Mesenchymal stem cell (in vitro differentiated cells and primary cell): ENCODE data around the gene TCF7L1.
"Not testable (repeated sequence)": the region's sequence is repeated elsewhere in the genome, so short reads cannot be mapped to it uniquely, and the experiment has no call there.

Experiments used
- DNase-seq: peaks from one replicate; pipeline ENCODE4 v3.0.0-alpha.2; 2013
- H2AFZ ChIP-seq: one replicate; pipeline ENCODE4 v1.6.1; 2013; ENCODE audit warnings: low read depth, mild to moderate bottlenecking, control low read depth, inconsistent platforms, low read length, moderate library complexity
- H2AK5ac ChIP-seq: 2 replicates; pipeline ENCODE4 v1.6.1; 2013; ENCODE audit warnings: low read length, moderate library complexity, mild to moderate bottlenecking, inconsistent platforms; ENCODE audit not compliant: severe bottlenecking
- H2BK120ac ChIP-seq: one replicate; pipeline ENCODE4 v1.6.1; 2013; ENCODE audit warnings: low read depth, mild to moderate bottlenecking, inconsistent platforms, low read length, moderate library complexity
- H2BK12ac ChIP-seq, 2 experiments: one replicate each; pipeline ENCODE4 v1.6.1; 2013; ENCODE audit warnings: inconsistent platforms in 2 of 2, low read length in 2 of 2, mild to moderate bottlenecking in 2 of 2, moderate library complexity in 2 of 2, control low read depth in 1 of 2
- H2BK15ac ChIP-seq: one replicate; pipeline ENCODE4 v1.6.1; 2013; ENCODE audit warnings: mild to moderate bottlenecking, low read depth, inconsistent platforms; ENCODE audit not compliant: poor library complexity, severe bottlenecking
- H2BK5ac ChIP-seq: 2 replicates; pipeline ENCODE4 v1.6.1; 2013; ENCODE audit warnings: low read depth, mild to moderate bottlenecking, low read length, control low read depth, inconsistent platforms; ENCODE audit not compliant: poor library complexity, severe bottlenecking
- H3K14ac ChIP-seq, 2 experiments: one replicate each; pipeline ENCODE4 v1.6.1; 2013; ENCODE audit warnings: inconsistent platforms in 2 of 2, low read length in 2 of 2, control low read depth in 1 of 2, mild to moderate bottlenecking in 1 of 2, moderate library complexity in 1 of 2
- H3K18ac ChIP-seq, 2 experiments: one replicate each; pipeline ENCODE4 v1.6.1; 2013; ENCODE audit warnings: inconsistent platforms in 2 of 2, low read length in 2 of 2, control low read depth in 1 of 2, low read depth in 1 of 2, mild to moderate bottlenecking in 1 of 2
- H3K23ac ChIP-seq, 2 experiments: one replicate each; pipeline ENCODE4 v1.6.1; 2013; ENCODE audit warnings: inconsistent platforms in 2 of 2, low read length in 2 of 2, mild to moderate bottlenecking in 2 of 2, moderate library complexity in 2 of 2, control low read depth in 1 of 2
- H3K27ac ChIP-seq: 2 replicates; pipeline ENCODE4 v1.5.1; 2013; ENCODE audit warnings: mild to moderate bottlenecking, moderate library complexity, low read length, control low read depth, inconsistent platforms; ENCODE audit not compliant: poor library complexity, severe bottlenecking
- H3K27me3 ChIP-seq, 2 experiments: 2 replicates each; pipeline versions ENCODE4 v1.6.1 to v1.7.0; 2013; ENCODE audit warnings: low read length in 2 of 2, mild to moderate bottlenecking in 2 of 2, moderate library complexity in 2 of 2, control low read depth in 1 of 2, inconsistent platforms in 1 of 2; ENCODE audit not compliant: control insufficient read depth in 1 of 2, insufficient read depth in 1 of 2
- H3K36me3 ChIP-seq, 2 experiments: 2 replicates each; pipeline versions ENCODE4 v1.6.1 to v1.7.0; 2013; ENCODE audit warnings: low read length in 2 of 2, control low read depth in 1 of 2, inconsistent platforms in 1 of 2, low read depth in 1 of 2, mild to moderate bottlenecking in 1 of 2; ENCODE audit not compliant: insufficient read depth in 2 of 2, control insufficient read depth in 1 of 2
- H3K4ac ChIP-seq, 2 experiments: one replicate each; pipeline ENCODE4 v1.6.1; 2013; ENCODE audit warnings: inconsistent platforms in 2 of 2, low read length in 2 of 2, mild to moderate bottlenecking in 2 of 2, moderate library complexity in 2 of 2, control low read depth in 1 of 2, low read depth in 1 of 2
- H3K4me1 ChIP-seq: 2 replicates; pipeline ENCODE4 v1.6.1; 2013; ENCODE audit warnings: low read depth, low read length, control low read depth; ENCODE audit not compliant: control insufficient read depth, insufficient read depth
- H3K4me2 ChIP-seq: 2 replicates; pipeline ENCODE4 v1.6.1; 2013; ENCODE audit warnings: low read length, mild to moderate bottlenecking, inconsistent platforms; ENCODE audit not compliant: poor library complexity, severe bottlenecking
- H3K4me3 ChIP-seq, 2 experiments: 2 replicates each; pipeline versions ENCODE4 v1.5.1 to v1.7.0; 2013; ENCODE audit warnings: low read length in 2 of 2, mild to moderate bottlenecking in 2 of 2, control low read depth in 1 of 2, low read depth in 1 of 2; ENCODE audit not compliant: insufficient read depth in 1 of 2
- H3K79me1 ChIP-seq: replicated peaks from 2 replicates; pipeline ENCODE4 v1.6.1; 2013; ENCODE audit warnings: mild to moderate bottlenecking, control low read depth, low read length, inconsistent platforms; ENCODE audit not compliant: poor library complexity, severe bottlenecking
- H3K9ac ChIP-seq: 2 replicates; pipeline ENCODE4 v1.7.0; 2013; ENCODE audit warnings: mild to moderate bottlenecking, low read length, moderate library complexity
- H3K9me3 ChIP-seq: 2 replicates; pipeline ENCODE4 v1.7.0; 2013; ENCODE audit warnings: mild to moderate bottlenecking, low read length; ENCODE audit not compliant: control insufficient read depth
- H4K8ac ChIP-seq: one replicate; pipeline ENCODE4 v1.6.1; 2013; ENCODE audit warnings: inconsistent platforms, mild to moderate bottlenecking, low read length, moderate library complexity
- H4K91ac ChIP-seq: one replicate; pipeline ENCODE4 v1.6.1; 2013; ENCODE audit warnings: mild to moderate bottlenecking, low read length, inconsistent platforms
- WGBS: methylation state at CpG from one replicate; pipeline ENCODE4 v1.1.7; 2013; ENCODE audit warnings: mixed read lengths; 5-methylcytosine and 5-hydroxymethylcytosine counted together

Gene TCF7L1

DNA sequence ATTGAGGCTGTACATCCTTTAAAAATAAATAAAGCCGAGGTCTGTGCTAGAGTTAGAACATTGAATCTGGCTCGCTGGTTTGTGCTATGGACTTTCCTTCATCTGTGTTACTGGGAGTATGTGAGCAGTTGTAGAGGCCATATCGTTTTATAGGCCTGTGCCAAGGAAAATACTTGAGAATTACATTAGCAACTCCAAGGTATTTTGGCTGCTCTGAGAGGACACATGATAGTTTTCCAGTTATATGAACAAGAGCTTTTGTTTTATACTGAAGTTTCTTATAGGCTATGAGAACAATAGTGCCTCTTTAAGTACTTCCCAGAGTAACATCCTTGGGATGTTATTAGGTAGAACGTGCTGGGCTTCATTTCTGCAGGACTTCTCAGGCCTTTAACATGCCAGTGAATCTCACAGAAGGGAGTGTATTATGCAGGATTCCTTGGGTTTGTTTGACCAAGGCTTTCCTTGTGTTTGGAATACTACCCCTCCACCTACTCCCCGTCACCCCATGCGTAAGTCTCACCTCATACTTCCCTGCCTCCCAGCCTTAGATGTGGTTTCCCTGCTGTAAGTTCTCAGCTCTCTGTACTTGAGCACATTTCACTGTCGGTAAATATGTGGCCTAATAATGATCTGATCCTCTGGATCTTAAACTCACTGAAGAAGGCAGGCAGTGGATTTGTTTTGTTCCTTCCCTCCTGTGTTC is 21.0 kb downstream of the TCF7L1 start:
- H3K36me3 ChIP-seq = peaks cover 0 to 6% of the 10 kb centered on the region in 2 experiments
- 98% methylated on average over 6 of the region's 7 CpGs for WGBS
- H3K27ac ChIP-seq = no peak overlapping the region
- no peak overlapping the region for H2BK15ac ChIP-seq
- no peak overlapping the region for H2AFZ ChIP-seq
- no peak overlapping the region for H2BK5ac ChIP-seq
- H2AK5ac ChIP-seq = no peak overlapping the region
- no peak for DNase-seq
- no peak overlapping the region for H3K4me3 ChIP-seq
- H3K14ac ChIP-seq = no peak overlapping the region
- H3K4me2 ChIP-seq = no peak overlapping the region
- H2BK120ac ChIP-seq = no peak overlapping the region
- no peaks in the 10 kb centered on the region for H3K9me3 ChIP-seq
- H3K4me1 ChIP-seq = peaks cover 3% of the 10 kb centered on the region
- H4K91ac ChIP-seq = no peak overlapping the region
- H2BK12ac ChIP-seq = no peak overlapping the region
- H3K79me1 ChIP-seq = peaks cover 24% of the 10 kb centered on the region
- no peak overlapping the region for H3K4ac ChIP-seq
- no peak overlapping the region for H3K23ac ChIP-seq
- H3K18ac ChIP-seq = no peak overlapping the region
- H4K8ac ChIP-seq = no peak overlapping the region
- peaks cover 0 to under 1% of the 10 kb centered on the region in 2 experiments for H3K27me3 ChIP-seq
- H3K9ac ChIP-seq = no peak overlapping the region

DNA sequence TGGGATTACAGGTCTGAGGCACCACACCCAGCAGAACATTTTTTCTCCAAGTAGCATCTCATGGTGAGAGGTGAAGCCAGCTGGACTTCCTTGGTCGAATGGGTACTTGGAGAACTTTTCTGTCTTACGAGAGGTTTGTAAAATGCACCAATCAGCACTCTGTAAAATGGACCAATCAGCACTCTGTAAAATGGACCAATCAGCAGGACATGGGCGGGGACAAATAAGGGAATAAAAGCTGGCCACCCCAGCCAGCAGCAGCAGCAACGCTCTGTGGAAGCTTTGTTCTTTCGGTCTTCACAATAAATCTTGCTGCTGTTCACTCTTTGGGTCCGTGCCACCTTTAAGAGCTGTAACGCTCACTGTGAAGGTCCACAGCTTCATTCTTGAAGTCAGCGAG is 21.9 kb downstream of the TCF7L1 start:
- H3K36me3 ChIP-seq = peaks cover 0 to 12% of the 10 kb centered on the region in 2 experiments
- not testable (repeated sequence) for H4K91ac ChIP-seq, H2AK5ac ChIP-seq, H3K4me3 ChIP-seq, H3K9me3 ChIP-seq, H2BK5ac ChIP-seq, H3K9ac ChIP-seq, DNase-seq, H3K27me3 ChIP-seq, H3K27ac ChIP-seq, H3K18ac ChIP-seq, H2BK12ac ChIP-seq, H2AFZ ChIP-seq, H3K14ac ChIP-seq, H3K4ac ChIP-seq, H2BK15ac ChIP-seq, H3K4me1 ChIP-seq, H3K4me2 ChIP-seq, H3K23ac ChIP-seq, H4K8ac ChIP-seq, H2BK120ac ChIP-seq
- 96% methylated on average over 8 of the region's 8 CpGs for WGBS
- peaks cover 31% of the 10 kb centered on the region for H3K79me1 ChIP-seq

DNA sequence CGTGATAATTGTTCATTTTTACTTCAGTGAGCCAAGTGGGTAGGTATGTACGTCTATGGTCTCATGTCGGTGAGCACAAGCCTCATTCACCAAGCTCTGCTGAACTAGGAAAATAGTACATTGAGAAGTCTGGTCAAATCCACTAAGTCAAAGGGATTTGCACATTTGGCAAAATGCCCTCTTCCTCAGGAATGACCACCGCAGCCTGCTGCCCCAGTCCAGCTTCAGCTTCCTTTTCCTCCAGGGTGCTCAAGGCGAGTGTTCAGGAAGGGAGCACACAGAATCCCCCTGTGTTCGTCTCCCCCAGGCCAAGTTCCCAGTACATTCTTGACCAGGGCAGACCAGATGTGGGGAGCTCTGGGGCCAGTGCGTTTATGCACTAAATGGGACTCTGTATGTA is 23.0 kb downstream of the TCF7L1 start:
- H3K27me3 ChIP-seq = peaks cover 0 to 6% of the 10 kb centered on the region in 2 experiments
- H2BK120ac ChIP-seq = no peak overlapping the region
- H3K4ac ChIP-seq = no peak overlapping the region
- H3K4me1 ChIP-seq = peaks cover 6% of the 10 kb centered on the region
- H3K4me3 ChIP-seq = no peak overlapping the region
- H2AK5ac ChIP-seq = no peak overlapping the region
- no peak overlapping the region for H2AFZ ChIP-seq
- WGBS = 79% methylated on average over 7 of the region's 7 CpGs
- no peak overlapping the region for H2BK5ac ChIP-seq
- no peak overlapping the region for H4K91ac ChIP-seq
- no peak overlapping the region for H2BK12ac ChIP-seq
- H4K8ac ChIP-seq = no peak overlapping the region
- H3K14ac ChIP-seq = peak overlapping the region in 1 of 2 experiments; percentile 51
- peak overlapping the region; percentile 10 for H3K27ac ChIP-seq
- H3K23ac ChIP-seq = no peak overlapping the region
- H3K9ac ChIP-seq = no peak overlapping the region
- no peak overlapping the region for H3K18ac ChIP-seq
- H3K36me3 ChIP-seq = peaks cover 0 to 12% of the 10 kb centered on the region in 2 experiments
- H2BK15ac ChIP-seq = no peak overlapping the region
- H3K79me1 ChIP-seq = peaks cover 33% of the 10 kb centered on the region
- H3K9me3 ChIP-seq = no peaks in the 10 kb centered on the region
- DNase-seq = no peak
- no peak overlapping the region for H3K4me2 ChIP-seq

DNA sequence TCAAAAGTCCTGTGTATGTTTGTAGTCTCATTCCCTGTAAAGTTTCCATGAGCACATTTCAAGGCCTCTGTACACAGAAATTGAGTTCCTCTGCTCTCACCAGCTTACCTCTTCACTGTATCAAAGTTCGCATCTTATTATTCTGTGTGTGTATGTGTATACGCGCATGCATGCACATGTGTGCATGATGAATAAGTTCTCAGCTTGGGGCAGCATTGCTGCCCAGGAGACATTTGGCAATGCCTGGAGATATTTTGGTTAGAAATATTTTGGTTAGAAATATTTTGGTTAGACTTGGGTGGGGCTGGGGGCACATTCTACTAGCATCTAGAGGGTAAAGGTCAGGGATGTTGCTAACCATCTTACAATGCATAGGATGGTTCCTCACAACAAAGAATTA is 23.4 kb downstream of the TCF7L1 start:
- Histone ChIP-seq H3K4me2 (no peak overlapping the region), H3K23ac (no peak overlapping the region), H3K27me3 (peaks cover 0 to 6% of the 10 kb centered on the region in 2 experiments), H2BK120ac (no peak overlapping the region), H2AK5ac (no peak overlapping the region), H3K14ac (no peak overlapping the region), H4K91ac (no peak overlapping the region), H3K18ac (no peak overlapping the region), H2BK12ac (no peak overlapping the region), H3K36me3 (peaks cover 0 to 12% of the 10 kb centered on the region in 2 experiments), H3K27ac (peak overlapping the region; percentile 10), H3K9me3 (no peaks in the 10 kb centered on the region), H3K4ac (no peak overlapping the region), H3K4me1 (peaks cover 11% of the 10 kb centered on the region), H3K79me1 (peaks cover 33% of the 10 kb centered on the region), H2BK5ac (no peak overlapping the region), H4K8ac (no peak overlapping the region), H3K4me3 (no peak overlapping the region), H2BK15ac (no peak overlapping the region), H3K9ac (no peak overlapping the region), H2AFZ (no peak overlapping the region)
- 95% methylated on average over 3 of the region's 3 CpGs for WGBS
- no peak for DNase-seq
